HG03571 (cell line): ENCODE data around the gene HCRTR2.
"Not testable (repeated sequence)": the region's sequence is repeated elsewhere in the genome, so short reads cannot be mapped to it uniquely, and the experiment has no call there.

Experiments used
- ATAC-seq: cut with Tn5 transposase; IDR thresholded peaks from one replicate; pipeline ENCODE4 v1.9.1; 2021; ENCODE audit not compliant: unreplicated experiment

The HCRTR2 gene

DNA sequence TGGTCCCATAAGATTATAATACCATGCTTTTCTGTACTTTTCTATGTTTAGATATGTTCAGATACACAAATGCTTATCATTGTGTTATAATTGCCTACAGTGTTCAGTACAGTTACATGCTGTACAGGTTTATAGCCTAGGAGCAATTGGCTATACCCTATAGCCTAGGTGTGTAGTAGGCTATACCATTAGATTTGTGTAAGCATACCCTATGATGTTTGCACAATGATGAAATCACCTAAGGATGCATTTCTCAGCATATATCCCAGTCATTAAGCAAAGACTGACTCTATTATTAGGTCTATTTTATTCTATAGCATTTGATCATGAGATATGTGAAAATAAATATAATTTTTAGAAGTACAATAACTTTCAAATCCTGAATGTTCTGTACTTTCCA, 36.6 kb downstream of the HCRTR2 start:
- ATAC-seq: no peak

- ATAC-seq: no peak
These were observed 37.8 kb downstream of the HCRTR2 start for GRCh38 chr6:55212156-55212555.

DNA sequence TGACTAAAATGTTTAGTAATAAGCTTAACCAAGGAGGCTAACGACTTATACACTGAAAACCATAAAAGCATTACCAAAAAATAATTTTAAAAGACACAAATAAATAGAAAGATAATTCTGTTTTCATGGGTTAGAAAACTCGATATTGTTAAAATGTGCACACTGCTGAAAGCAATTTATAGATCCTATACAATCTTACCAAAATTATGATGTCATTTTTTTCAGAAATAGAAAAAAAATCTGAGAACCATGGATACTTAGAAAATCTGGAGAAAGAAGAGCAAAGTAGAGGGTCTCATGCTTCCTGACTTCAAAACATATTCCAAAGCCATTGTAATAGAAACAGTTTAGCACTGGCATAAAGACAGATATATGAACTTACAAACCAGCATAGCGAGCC, 46.6 kb downstream of the HCRTR2 start:
- no peak for ATAC-seq

- no peak for ATAC-seq
These were observed 53.5 kb downstream of the HCRTR2 start for GRCh38 chr6:55227862-55228261.

GRCh38 chr6:55239099-55239498, 64.8 kb downstream of the HCRTR2 start:
- no peak for ATAC-seq

GRCh38 chr6:55240975-55241605, 66.8 kb downstream of the HCRTR2 start:
- not testable (repeated sequence) for ATAC-seq

GRCh38 chr6:55250400-55250799, 76.1 kb downstream of the HCRTR2 start:
- no peak for ATAC-seq

DNA sequence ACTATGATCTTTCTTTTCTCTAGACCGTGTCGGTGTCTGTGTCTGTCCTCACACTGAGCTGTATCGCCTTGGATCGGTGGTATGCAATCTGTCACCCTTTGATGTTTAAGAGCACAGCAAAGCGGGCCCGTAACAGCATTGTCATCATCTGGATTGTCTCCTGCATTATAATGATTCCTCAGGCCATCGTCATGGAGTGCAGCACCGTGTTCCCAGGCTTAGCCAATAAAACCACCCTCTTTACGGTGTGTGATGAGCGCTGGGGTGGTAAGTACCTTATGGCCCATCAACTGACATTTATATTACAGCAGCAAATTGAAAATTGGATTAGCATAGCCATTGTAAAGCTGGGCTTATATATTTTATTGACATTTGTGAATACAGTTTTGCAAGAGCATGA, 80.8 kb downstream of the HCRTR2 start:
- ATAC-seq: no peak

- no peak for ATAC-seq
These were observed 85.9 kb downstream of the HCRTR2 start for GRCh38 chr6:55260181-55260580.

- no peak for ATAC-seq
These were observed 91.2 kb downstream of the HCRTR2 start for GRCh38 chr6:55265409-55266114.

DNA sequence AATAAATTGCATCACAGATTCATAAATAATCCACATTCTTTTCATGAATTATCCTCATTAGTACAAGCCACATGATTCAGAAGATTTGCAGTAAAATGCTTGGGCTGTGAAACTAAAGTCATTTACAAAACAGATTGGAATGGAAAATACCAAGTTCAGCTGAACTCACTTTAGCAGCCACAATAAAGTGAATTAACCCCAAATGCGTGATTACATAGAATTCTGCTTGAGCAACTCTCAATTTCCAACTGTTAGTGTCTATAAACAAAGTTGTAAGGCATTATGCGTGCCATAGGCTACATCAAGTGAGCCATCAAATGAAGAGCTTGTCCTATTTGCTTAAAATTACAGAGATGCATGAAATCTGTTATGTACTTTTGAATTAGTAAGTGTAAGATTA, 92.6 kb downstream of the HCRTR2 start:
- no peak for ATAC-seq

- ATAC-seq: no peak
These were observed 102.6 kb downstream of the HCRTR2 start for GRCh38 chr6:55276745-55277530.

GRCh38 chr6:55277646-55278045, 103.3 kb downstream of the HCRTR2 start:
- ATAC-seq: no peak

DNA sequence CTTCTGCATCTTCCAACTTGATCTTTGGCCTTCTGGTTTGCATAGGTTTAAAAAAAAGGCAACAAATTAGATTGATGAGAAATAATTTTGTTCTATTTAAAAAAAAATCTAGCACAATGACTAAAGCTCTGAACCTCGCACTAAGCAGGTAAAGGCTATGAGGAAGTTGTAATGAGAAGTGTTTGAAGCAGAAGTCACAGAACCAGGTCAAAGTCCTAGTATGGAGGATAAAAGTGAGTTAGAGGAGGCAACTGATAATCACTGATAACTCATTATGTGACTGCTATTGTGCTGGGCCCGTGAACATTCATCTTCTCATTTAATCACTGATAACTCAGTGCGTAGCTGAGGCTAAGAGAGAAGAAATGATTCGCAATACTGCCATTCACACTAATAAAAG, 106.9 kb downstream of the HCRTR2 start:
- ATAC-seq: no peak

DNA sequence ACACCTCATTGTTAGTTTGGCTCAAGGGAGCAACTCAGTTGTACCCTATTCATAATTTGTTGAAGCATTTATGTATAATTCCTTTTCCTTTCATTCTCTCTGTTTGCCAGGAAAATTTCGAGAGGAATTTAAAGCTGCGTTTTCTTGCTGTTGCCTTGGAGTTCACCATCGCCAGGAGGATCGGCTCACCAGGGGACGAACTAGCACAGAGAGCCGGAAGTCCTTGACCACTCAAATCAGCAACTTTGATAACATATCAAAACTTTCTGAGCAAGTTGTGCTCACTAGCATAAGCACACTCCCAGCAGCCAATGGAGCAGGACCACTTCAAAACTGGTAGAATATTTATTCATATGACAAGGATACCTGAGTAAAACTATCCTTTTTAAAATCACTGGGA, 107.8 kb downstream of the HCRTR2 start:
- ATAC-seq: no peak

GRCh38 chr6:55286824-55287223, 112.5 kb downstream of the HCRTR2 start:
- no peak for ATAC-seq

DNA sequence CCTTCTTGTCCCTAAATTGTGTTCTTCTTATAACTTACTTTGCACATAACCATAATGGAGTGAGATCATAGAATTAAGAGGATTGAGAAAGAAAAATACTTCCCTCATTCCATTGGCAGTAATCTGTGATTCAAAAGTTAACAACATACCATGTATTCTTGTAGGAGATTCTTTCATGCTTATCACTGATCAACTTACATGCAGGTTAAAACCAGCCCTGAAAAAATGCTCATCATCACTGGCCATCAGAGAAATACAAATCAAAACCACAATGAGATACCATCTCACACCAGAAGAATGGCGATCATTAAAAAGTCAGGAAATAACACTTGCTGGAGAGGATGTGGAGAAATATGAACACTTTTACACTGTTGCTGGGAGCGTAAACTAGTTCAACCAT, 116.4 kb downstream of the HCRTR2 start:
- ATAC-seq: no peak

DNA sequence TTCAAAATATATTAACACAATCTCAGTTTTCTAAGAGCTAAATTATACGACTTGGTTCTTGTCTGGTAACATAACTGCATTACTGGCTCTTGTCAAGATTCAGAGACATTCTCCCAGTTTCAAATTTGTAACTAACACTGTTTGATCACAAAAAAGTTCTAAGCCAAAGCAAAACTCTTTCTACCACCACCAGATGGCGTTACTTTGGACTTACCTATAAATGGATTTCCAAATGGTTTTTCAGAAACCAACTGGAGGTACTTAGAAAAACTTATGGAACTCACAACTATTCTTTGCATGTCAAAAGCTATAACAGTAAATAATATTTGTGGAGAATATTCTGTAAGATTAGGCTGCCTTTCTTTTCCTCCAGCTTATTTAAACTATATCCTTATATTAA, 118.8 kb downstream of the HCRTR2 start:
- no peak for ATAC-seq

DNA sequence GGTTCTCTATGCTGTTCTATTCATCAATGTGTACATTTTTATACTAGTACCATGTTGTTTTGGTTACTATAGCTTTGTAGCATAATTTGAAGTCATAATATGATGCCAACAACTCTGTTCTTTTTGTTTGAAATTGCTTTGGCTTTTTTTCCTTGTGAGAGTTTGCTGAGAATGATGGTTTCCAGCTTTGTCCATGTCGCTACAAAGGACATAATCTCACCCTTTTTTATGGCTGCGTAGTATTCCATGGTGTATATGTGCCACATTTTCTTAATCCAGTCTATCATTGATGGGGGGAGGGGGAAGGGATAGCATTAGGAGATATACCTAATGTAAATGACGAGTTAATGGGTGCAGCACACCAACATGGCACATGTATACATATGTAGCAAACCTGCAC, 122.9 kb downstream of the HCRTR2 start:
- not testable (repeated sequence) for ATAC-seq

DNA sequence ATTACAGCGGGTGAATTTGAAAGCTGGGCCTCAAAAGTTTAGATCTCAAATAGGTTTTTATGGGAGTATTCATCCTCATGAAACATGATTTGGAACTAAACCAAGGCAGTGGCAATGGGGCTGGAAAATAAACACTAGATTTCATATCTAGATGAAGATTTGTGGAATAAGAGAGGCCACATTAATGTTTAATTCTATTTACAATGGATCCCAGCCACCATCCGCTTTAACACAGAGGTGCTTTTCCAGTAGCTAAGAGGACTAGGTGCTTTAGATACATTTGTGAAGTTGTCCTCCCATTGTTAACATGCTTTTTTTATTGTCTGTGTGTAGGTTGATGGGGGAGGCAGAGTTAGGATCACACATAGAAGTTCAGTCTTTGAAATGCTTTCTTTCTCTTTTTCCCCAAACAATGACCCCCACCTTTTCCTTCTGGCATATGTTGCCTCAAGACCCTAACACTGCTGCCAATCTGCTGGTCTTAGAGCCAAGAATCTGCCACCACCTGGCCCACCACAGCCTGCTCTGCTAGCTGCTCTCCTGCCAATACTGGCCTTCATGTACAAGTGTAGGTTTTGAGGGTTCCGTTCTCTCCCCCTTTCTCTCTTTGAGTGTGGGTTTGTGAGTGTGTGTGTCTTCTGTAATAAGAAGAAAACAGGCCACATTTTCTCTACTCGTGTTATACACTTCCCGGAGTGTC, 125.1 kb downstream of the HCRTR2 start:
- ATAC-seq: no peak

GRCh38 chr6:55304747-55305146, 130.4 kb downstream of the HCRTR2 start:
- ATAC-seq: no peak
